HEK293 (cell line): ENCODE measurements around the gene ARL15.

Source experiments
- CTCF ChIP-seq: fragments of 450-650 bp; formaldehyde crosslinking; IDR thresholded peaks from 2 replicates; pipeline ENCODE4 v1.5.1; 2016; ENCODE audit warnings: missing biosample characterization, missing genetic modification characterization
- HOXC10 ChIP-seq: sonication (generic); formaldehyde crosslinking; IDR thresholded peaks from 2 replicates; pipeline ENCODE4 v1.8.1; 2023; ENCODE audit warnings: mild to moderate bottlenecking, missing genetic modification reagents
- YY1 ChIP-seq: fragments of 450-650 bp; formaldehyde crosslinking; IDR thresholded peaks from 2 replicates; pipeline ENCODE4 v1.5.1; 2018; ENCODE audit warnings: missing biosample characterization, missing genetic modification characterization
- ZBTB11 ChIP-seq: fragments of 450-650 bp; formaldehyde crosslinking; conservative IDR thresholded peaks from 2 replicates; pipeline ENCODE4 v1.5.1; 2016; ENCODE audit warnings: low read depth, missing biosample characterization, missing genetic modification characterization
- ZBTB26 ChIP-seq: fragments of 450-650 bp; formaldehyde crosslinking; optimal IDR thresholded peaks from 2 replicates; pipeline ENCODE3; 2016; ENCODE audit warnings: missing biosample characterization, mild to moderate bottlenecking, missing genetic modification characterization
- ZNF37A ChIP-seq: fragments of 450-650 bp; IDR thresholded peaks from 2 replicates; pipeline ENCODE4 v1.5.1; 2018; ENCODE audit warnings: missing biosample characterization, missing genetic modification characterization
- ZNF423 ChIP-seq: fragments of 450-650 bp; formaldehyde crosslinking; IDR thresholded peaks from 2 replicates; pipeline ENCODE4 v1.5.1; 2016; ENCODE audit warnings: missing biosample characterization, missing genetic modification characterization
- ZNF561 ChIP-seq: fragments of 450-650 bp; IDR thresholded peaks from 2 replicates; pipeline ENCODE4 v1.5.1; 2018; ENCODE audit warnings: missing biosample characterization, missing genetic modification characterization, borderline replicate concordance
- ZNF585B ChIP-seq: fragments of 450-650 bp; formaldehyde crosslinking; IDR thresholded peaks from 2 replicates; pipeline ENCODE4 v1.5.1; 2016; ENCODE audit warnings: missing biosample characterization, missing genetic modification characterization

- TF ChIP-seq ZNF37A (tag by site-specific recombination) (no peak), HOXC10 (no peak), ZNF561 (tag by site-specific recombination) (no peak), YY1 (tag by site-specific recombination) (no peak), ZNF423 (tag by site-specific recombination) (no peak), ZBTB26 (tag by site-specific recombination) (no peak), ZNF585B (tag by site-specific recombination) (no peak), ZBTB11 (no peak), CTCF (tag by site-specific recombination) (no peak)
Observed at GRCh38 chr5:54022223-54022622, 288.1 kb downstream of the ARL15 start.
